ENCODE data around the gene PRAMEF12. TPM values are rescaled to one million over a fixed set of nuclear protein-coding genes. Genes with fewer than 3 reads are reported as not detected.

Gene PRAMEF12
- total RNA-seq, 1 donor = not detected

- no peaks in the 10 kb centered on the region for H3K36me3 ChIP-seq (ENCODE audit: insufficient read depth, low read length)
- no peak for DNase-seq (ENCODE audit: insufficient read length, low spot score, missing footprints)
- no peaks in the 10 kb centered on the region for H3K4me1 ChIP-seq (ENCODE audit: insufficient read depth, low read length)
- H3K79me2 ChIP-seq (ENCODE audit: insufficient read depth, low read length) = no peaks in the 10 kb centered on the region
- no peaks in the 10 kb centered on the region for H3K27me3 ChIP-seq (ENCODE audit: insufficient read depth, low read length)
- no peaks in the 10 kb centered on the region for H4K20me1 ChIP-seq (ENCODE audit: insufficient read depth, low read length)
- H3K4me2 ChIP-seq (ENCODE audit: insufficient read depth, low read length) = no peak overlapping the region
- TF ChIP-seq CTCF (IDR thresholded peaks at IDR 0.05; ENCODE audit: extremely low read depth, low read depth, low read length) = no peak
- H3K9me3 ChIP-seq (ENCODE audit: low read depth, low read length) = no peaks in the 10 kb centered on the region
- H3K27ac ChIP-seq (ENCODE audit: low read depth, low read length) = no peak overlapping the region
- H3K4me3 ChIP-seq (ENCODE audit: insufficient read depth, low read length) = no peak overlapping the region
- H2AFZ ChIP-seq (ENCODE audit: low read length) = no peak overlapping the region
Observed at GRCh38 chr1:12761781-12762180, 11.8 kb upstream of the PRAMEF12 start.

GRCh38 chr1:12762766-12763165, 10.8 kb upstream of the PRAMEF12 start:
- Histone ChIP-seq H3K36me3 (ENCODE audit: insufficient read depth, low read length) (no peaks in the 10 kb centered on the region), H3K79me2 (ENCODE audit: insufficient read depth, low read length) (no peaks in the 10 kb centered on the region), H3K9me3 (ENCODE audit: low read depth, low read length) (no peaks in the 10 kb centered on the region), H3K4me1 (ENCODE audit: insufficient read depth, low read length) (no peaks in the 10 kb centered on the region), H4K20me1 (ENCODE audit: insufficient read depth, low read length) (no peaks in the 10 kb centered on the region), H3K4me3 (ENCODE audit: insufficient read depth, low read length) (no peak overlapping the region), H3K27ac (ENCODE audit: low read depth, low read length) (no peak overlapping the region), H3K27me3 (ENCODE audit: insufficient read depth, low read length) (no peaks in the 10 kb centered on the region), H2AFZ (ENCODE audit: low read length) (no peak overlapping the region), H3K4me2 (ENCODE audit: insufficient read depth, low read length) (no peak overlapping the region)
- TF ChIP-seq CTCF (IDR thresholded peaks at IDR 0.05; ENCODE audit: extremely low read depth, low read depth, low read length) = no peak
- DNase-seq (ENCODE audit: insufficient read length, low spot score, missing footprints) = no peak

- no peak overlapping the region for H2AFZ ChIP-seq (ENCODE audit: low read length)
- H3K27me3 ChIP-seq (ENCODE audit: insufficient read depth, low read length) = no peaks in the 10 kb centered on the region
- no peak for DNase-seq (ENCODE audit: insufficient read length, low spot score, missing footprints)
- H3K4me2 ChIP-seq (ENCODE audit: insufficient read depth, low read length) = no peak overlapping the region
- no peaks in the 10 kb centered on the region for H3K36me3 ChIP-seq (ENCODE audit: insufficient read depth, low read length)
- H3K79me2 ChIP-seq (ENCODE audit: insufficient read depth, low read length) = no peaks in the 10 kb centered on the region
- H3K27ac ChIP-seq (ENCODE audit: low read depth, low read length) = no peak overlapping the region
- H3K9me3 ChIP-seq (ENCODE audit: low read depth, low read length) = no peaks in the 10 kb centered on the region
- TF ChIP-seq CTCF (IDR thresholded peaks at IDR 0.05; ENCODE audit: extremely low read depth, low read depth, low read length) = no peak
- no peak overlapping the region for H3K4me3 ChIP-seq (ENCODE audit: insufficient read depth, low read length)
- H3K4me1 ChIP-seq (ENCODE audit: insufficient read depth, low read length) = no peaks in the 10 kb centered on the region
- no peaks in the 10 kb centered on the region for H4K20me1 ChIP-seq (ENCODE audit: insufficient read depth, low read length)
Observed at GRCh38 chr1:12763479-12763878, 10.1 kb upstream of the PRAMEF12 start.

GRCh38 chr1:12764016-12764415, 9.5 kb upstream of the PRAMEF12 start:
- Histone ChIP-seq H3K27ac (ENCODE audit: low read depth, low read length) (no peak overlapping the region), H2AFZ (ENCODE audit: low read length) (no peak overlapping the region), H4K20me1 (ENCODE audit: insufficient read depth, low read length) (no peaks in the 10 kb centered on the region), H3K9me3 (ENCODE audit: low read depth, low read length) (no peaks in the 10 kb centered on the region), H3K27me3 (ENCODE audit: insufficient read depth, low read length) (no peaks in the 10 kb centered on the region), H3K79me2 (ENCODE audit: insufficient read depth, low read length) (no peaks in the 10 kb centered on the region), H3K4me1 (ENCODE audit: insufficient read depth, low read length) (no peaks in the 10 kb centered on the region), H3K4me3 (ENCODE audit: insufficient read depth, low read length) (no peak overlapping the region), H3K36me3 (ENCODE audit: insufficient read depth, low read length) (no peaks in the 10 kb centered on the region), H3K4me2 (ENCODE audit: insufficient read depth, low read length) (no peak overlapping the region)
- no peak for TF ChIP-seq CTCF (IDR thresholded peaks at IDR 0.05; ENCODE audit: extremely low read depth, low read depth, low read length)
- DNase-seq (ENCODE audit: insufficient read length, low spot score, missing footprints) = no peak
